ENCODE measurements around the gene PELO.

GRCh38 chr5:52743012-52743411 lies 44.7 kb upstream of the PELO start:
- no peak for TF ChIP-seq MAX (IDR thresholded peaks at IDR 0.05; ENCODE audit: low read depth)
- TF ChIP-seq EP300 (IDR thresholded peaks at IDR 0.05; ENCODE audit: borderline replicate concordance in 1 of 2, low read depth in 1 of 2, low read length in 1 of 2), result no peak
- no peak for TF ChIP-seq ELF1 (IDR thresholded peaks at IDR 0.05)
- TF ChIP-seq IRF3 (IDR thresholded peaks at IDR 0.05; ENCODE audit: low read depth, low read length), result no peak
- no peak for TF ChIP-seq TAF1 (IDR thresholded peaks at IDR 0.05; ENCODE audit: borderline replicate concordance, low read depth, low read length)
- no peak for TF ChIP-seq RXRA (IDR thresholded peaks at IDR 0.05; ENCODE audit: borderline replicate concordance, low read depth)
